ENCODE results near the gene HAAO. TPM values are rescaled to one million over a fixed set of nuclear protein-coding genes. Genes with fewer than 3 reads are reported as not detected.
"Not testable (repeated sequence)": the region's sequence is repeated elsewhere in the genome, so short reads cannot be mapped to it uniquely, and the experiment has no call there.

HAAO gene
- total RNA-seq, 1 experiment from 2014 or later: 47.5 TPM

- H3K27me3 ChIP-seq (replicated peaks; ENCODE audit: control insufficient read depth, insufficient read depth, low read length): no peaks in the 10 kb centered on the region
- no TSS peak for BruUV-seq (replicated peaks)
- Mint-ChIP-seq H3K9me3 (ENCODE audit: unreplicated experiment) (no peaks in the 10 kb centered on the region), H3K27ac (ENCODE audit: unreplicated experiment) (no peak overlapping the region), H3K4me3 (ENCODE audit: unreplicated experiment) (no peak overlapping the region), H3K4me1 (ENCODE audit: low read depth, unreplicated experiment) (peaks cover 7% of the 10 kb centered on the region), H3K27me3 (ENCODE audit: insufficient read depth, unreplicated experiment) (no peaks in the 10 kb centered on the region), H3K36me3 (ENCODE audit: insufficient read depth, unreplicated experiment) (peaks cover 6% of the 10 kb centered on the region)
- ChIA-PET POLR2A (no interaction called here), CTCF (no interaction called here)
- TF ChIP-seq, protein P1, sequence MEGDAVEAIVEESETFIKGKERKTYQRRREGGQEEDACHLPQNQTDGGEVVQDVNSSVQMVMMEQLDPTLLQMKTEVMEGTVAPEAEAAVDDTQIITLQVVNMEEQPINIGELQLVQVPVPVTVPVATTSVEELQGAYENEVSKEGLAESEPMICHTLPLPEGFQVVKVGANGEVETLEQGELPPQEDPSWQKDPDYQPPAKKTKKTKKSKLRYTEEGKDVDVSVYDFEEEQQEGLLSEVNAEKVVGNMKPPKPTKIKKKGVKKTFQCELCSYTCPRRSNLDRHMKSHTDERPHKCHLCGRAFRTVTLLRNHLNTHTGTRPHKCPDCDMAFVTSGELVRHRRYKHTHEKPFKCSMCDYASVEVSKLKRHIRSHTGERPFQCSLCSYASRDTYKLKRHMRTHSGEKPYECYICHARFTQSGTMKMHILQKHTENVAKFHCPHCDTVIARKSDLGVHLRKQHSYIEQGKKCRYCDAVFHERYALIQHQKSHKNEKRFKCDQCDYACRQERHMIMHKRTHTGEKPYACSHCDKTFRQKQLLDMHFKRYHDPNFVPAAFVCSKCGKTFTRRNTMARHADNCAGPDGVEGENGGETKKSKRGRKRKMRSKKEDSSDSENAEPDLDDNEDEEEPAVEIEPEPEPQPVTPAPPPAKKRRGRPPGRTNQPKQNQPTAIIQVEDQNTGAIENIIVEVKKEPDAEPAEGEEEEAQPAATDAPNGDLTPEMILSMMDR (IDR thresholded peaks at IDR 0.05; ENCODE audit: insufficient read depth in 1 of 2, low read depth in 1 of 2, low read length in 1 of 2, severe bottlenecking in 1 of 2, unreplicated experiment in 1 of 2): no peak
- DNase-seq: peak in 1 of 2 experiments; percentile 23
- H3K4me1 ChIP-seq: peaks cover 7% of the 10 kb centered on the region
- H3K36me3 ChIP-seq (ENCODE audit: control insufficient read depth, insufficient read depth, low read length): no peaks in the 10 kb centered on the region
- H3K9me3 ChIP-seq: 0 out of 2 replicates have a peak, but pooled peaks cover 5% of the 10 kb centered on the region
- intact Hi-C loops (cut with micrococcal nuclease; ENCODE audit: unreplicated experiment): no loop called here
- no peak overlapping the region for H3K4me3 ChIP-seq (ENCODE audit: low read depth, low read length)
These were observed 41.8 kb upstream of the HAAO start for GRCh38 chr2:42834161-42834560.

DNA sequence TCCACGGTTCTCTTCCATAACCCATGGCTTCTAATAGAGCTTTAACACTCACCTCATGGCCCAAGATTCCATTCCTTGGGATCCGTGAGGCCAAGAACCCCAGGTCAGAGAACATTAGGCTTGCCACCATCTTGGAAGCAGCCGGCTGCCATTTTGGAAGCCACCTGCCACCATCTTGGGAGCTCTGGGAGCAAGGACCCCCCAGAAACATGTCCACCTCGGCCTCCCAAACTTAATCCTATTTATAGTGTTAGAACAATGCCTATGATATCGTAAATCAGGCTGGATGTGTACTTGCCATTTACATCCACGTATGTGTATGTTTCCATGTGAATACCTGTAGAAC lies 39.9 kb upstream of the HAAO start:
- TF ChIP-seq, protein P1 (IDR thresholded peaks at IDR 0.05; ENCODE audit: insufficient read depth in 1 of 2, low read depth in 1 of 2, low read length in 1 of 2, severe bottlenecking in 1 of 2, unreplicated experiment in 1 of 2): no peak
- H3K4me1 Mint-ChIP-seq (ENCODE audit: low read depth, unreplicated experiment): peaks cover 12% of the 10 kb centered on the region
- POLR2A ChIA-PET: no interaction called here
- H3K27ac Mint-ChIP-seq (ENCODE audit: unreplicated experiment): no peak overlapping the region
- CTCF ChIA-PET: no interaction called here
- Histone ChIP-seq H3K9me3 (0 out of 2 replicates have a peak, but pooled peaks cover 5% of the 10 kb centered on the region), H3K27me3 (replicated peaks; ENCODE audit: control insufficient read depth, insufficient read depth, low read length) (no peaks in the 10 kb centered on the region), H3K4me1 (peaks cover 15% of the 10 kb centered on the region), H3K36me3 (ENCODE audit: control insufficient read depth, insufficient read depth, low read length) (no peaks in the 10 kb centered on the region), H3K4me3 (ENCODE audit: low read depth, low read length) (no peak overlapping the region)
- DNase-seq: peak in 1 of 2 experiments; percentile 4
- intact Hi-C loops (cut with micrococcal nuclease; ENCODE audit: unreplicated experiment): no loop called here
- peaks cover 6% of the 10 kb centered on the region for H3K36me3 Mint-ChIP-seq (ENCODE audit: insufficient read depth, unreplicated experiment)
- no peak overlapping the region for H3K4me3 Mint-ChIP-seq (ENCODE audit: unreplicated experiment)
- H3K9me3 Mint-ChIP-seq (ENCODE audit: unreplicated experiment): no peaks in the 10 kb centered on the region
- no peaks in the 10 kb centered on the region for H3K27me3 Mint-ChIP-seq (ENCODE audit: insufficient read depth, unreplicated experiment)
- no TSS peak for BruUV-seq (replicated peaks)

DNA sequence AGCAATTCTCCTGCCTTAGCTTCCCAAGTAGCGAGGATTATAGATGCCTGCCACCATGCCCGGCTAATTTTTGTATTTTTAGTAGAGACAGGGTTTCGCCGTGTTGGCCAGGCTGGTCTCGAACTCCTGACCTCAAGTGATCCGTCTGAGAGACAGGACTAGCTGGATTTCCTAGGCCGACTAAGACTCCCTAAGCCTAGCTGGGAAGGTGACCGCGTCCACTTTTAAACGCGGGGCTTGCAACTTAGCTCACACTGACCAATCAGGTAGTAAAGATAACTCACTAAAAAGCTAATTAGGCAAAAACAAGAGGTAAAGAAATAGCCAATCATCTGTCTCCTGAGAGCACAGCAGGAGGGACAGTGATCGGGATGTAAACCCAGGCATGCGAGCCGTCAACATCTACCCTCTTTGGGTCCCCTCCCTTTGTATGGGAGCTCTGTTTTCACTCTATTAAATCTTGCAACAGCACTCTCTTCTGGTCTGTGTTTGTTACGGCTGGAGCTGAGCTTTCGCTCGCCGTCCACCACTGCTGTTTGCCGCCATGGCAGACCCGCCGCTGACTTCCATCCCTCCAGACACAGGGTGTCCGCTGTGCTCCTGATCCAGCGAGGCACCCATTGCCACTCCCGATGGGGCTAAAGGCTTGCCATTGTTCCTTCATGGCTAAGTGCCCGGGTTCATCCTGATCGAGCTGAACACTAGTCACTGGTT lies 39.3 kb upstream of the HAAO start:
- CTCF ChIA-PET: interaction anchor here (0.7 kb wide), 1 partner anchor 408 kb away, joined by 3 read pairs; no protein-coding TSS in a partner anchor
- peak in 1 of 2 experiments; percentile 4 for DNase-seq

More for the DNA sequence above, 39.3 kb upstream of the HAAO start:
- H3K9me3 Mint-ChIP-seq (ENCODE audit: unreplicated experiment); intact Hi-C loops (cut with micrococcal nuclease; ENCODE audit: unreplicated experiment); POLR2A ChIA-PET; H3K27ac Mint-ChIP-seq (ENCODE audit: unreplicated experiment); H3K9me3 ChIP-seq; H3K4me3 Mint-ChIP-seq (ENCODE audit: unreplicated experiment); BruUV-seq (replicated peaks); H3K4me3 ChIP-seq (ENCODE audit: low read depth, low read length); H3K27me3 Mint-ChIP-seq (ENCODE audit: insufficient read depth, unreplicated experiment); H3K36me3 ChIP-seq (ENCODE audit: control insufficient read depth, insufficient read depth, low read length); H3K27me3 ChIP-seq (replicated peaks; ENCODE audit: control insufficient read depth, insufficient read depth, low read length); H3K36me3 Mint-ChIP-seq (ENCODE audit: insufficient read depth, unreplicated experiment): not testable (repeated sequence)
- H3K4me1 ChIP-seq: peaks cover 15% of the 10 kb centered on the region
- peaks cover 12% of the 10 kb centered on the region for H3K4me1 Mint-ChIP-seq (ENCODE audit: low read depth, unreplicated experiment)
